OCI-LY1 (cell line): Measurements from ENCODE around the gene SLC26A11.

Experiments used
- EZH2 ChIP-seq: fragments of 200-600 bp; sonication (generic), shearing (Covaris generic); IDR thresholded peaks from 2 replicates; pipeline ENCODE4 v1.8.0; 2017; ENCODE audit warnings: borderline replicate concordance, mixed run types, mild to moderate bottlenecking, antibody characterized with exemption, low read length, moderate library complexity, mixed read lengths
- TF ChIP-seq, protein P1 (sequence below): fragments of 200-600 bp; sonication (generic), shearing (Covaris generic); IDR thresholded peaks from 2 replicates; pipeline ENCODE4 v1.5.1; 2017; ENCODE audit warnings: mild to moderate bottlenecking, antibody characterized with exemption, low read length, moderate library complexity, mixed read lengths

DNA sequence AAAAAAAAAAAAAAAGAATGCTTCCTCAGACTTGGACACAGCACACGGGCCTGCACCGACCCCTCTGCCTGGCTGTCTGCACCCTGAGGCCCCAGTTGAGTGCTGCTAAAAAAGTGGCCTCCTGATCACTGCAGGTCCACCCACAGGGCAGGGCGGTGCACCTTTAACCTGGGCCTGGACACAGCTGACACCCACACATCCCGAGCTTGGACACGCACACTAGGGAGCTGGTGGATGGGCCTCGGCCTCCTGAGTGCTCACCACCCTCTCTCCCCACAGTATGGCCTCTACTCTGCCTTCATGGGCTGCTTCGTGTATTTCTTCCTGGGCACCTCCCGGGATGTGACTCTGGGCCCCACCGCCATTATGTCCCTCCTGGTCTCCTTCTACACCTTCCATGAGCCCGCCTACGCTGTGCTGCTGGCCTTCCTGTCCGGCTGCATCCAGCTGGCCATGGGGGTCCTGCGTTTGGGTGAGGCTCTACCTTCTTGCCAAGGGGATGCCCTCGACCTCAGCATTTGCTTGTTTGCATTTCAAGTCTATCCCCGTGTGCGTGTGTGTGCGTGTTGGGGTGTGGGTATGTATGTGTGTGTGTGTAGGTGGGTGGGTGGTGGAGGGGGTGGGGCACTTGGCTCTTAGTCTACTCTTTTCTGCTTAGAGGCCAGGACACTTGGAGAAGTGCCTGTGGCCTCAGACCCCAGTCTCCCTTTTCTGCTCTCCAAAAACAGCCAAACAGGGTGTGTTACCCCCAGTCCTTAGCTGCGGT, 2.3 kb downstream of the SLC26A11 start:
- TF ChIP-seq, protein P1, sequence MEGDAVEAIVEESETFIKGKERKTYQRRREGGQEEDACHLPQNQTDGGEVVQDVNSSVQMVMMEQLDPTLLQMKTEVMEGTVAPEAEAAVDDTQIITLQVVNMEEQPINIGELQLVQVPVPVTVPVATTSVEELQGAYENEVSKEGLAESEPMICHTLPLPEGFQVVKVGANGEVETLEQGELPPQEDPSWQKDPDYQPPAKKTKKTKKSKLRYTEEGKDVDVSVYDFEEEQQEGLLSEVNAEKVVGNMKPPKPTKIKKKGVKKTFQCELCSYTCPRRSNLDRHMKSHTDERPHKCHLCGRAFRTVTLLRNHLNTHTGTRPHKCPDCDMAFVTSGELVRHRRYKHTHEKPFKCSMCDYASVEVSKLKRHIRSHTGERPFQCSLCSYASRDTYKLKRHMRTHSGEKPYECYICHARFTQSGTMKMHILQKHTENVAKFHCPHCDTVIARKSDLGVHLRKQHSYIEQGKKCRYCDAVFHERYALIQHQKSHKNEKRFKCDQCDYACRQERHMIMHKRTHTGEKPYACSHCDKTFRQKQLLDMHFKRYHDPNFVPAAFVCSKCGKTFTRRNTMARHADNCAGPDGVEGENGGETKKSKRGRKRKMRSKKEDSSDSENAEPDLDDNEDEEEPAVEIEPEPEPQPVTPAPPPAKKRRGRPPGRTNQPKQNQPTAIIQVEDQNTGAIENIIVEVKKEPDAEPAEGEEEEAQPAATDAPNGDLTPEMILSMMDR, result no peak
- no peak for TF ChIP-seq EZH2
